ENCODE data around the gene VPS35L. TPM values are rescaled to one million over a fixed set of nuclear protein-coding genes. Genes with fewer than 3 reads are reported as not detected.

The VPS35L gene
- total RNA-seq, 1 donor from 2014 or later, result 62.8 TPM

- no peak for TF ChIP-seq CTCF (IDR thresholded peaks at IDR 0.05; ENCODE audit: insufficient read depth, low read length, poor library complexity, severe bottlenecking)
- Histone ChIP-seq H3K27me3 (ENCODE audit: control insufficient read depth, insufficient read depth, low read length) (no peaks in the 10 kb centered on the region), H3K36me3 (ENCODE audit: control insufficient read depth, insufficient read depth, low read length) (no peaks in the 10 kb centered on the region), H3K4me3 (ENCODE audit: low read depth, low read length) (no peak overlapping the region)
- DNase-seq (ENCODE audit: low read depth), result no peak
These were observed 128.1 kb downstream of the VPS35L start for GRCh38 chr16:19683453-19684236.

- no peak for DNase-seq (ENCODE audit: low read depth)
- TF ChIP-seq CTCF (IDR thresholded peaks at IDR 0.05; ENCODE audit: insufficient read depth, low read length, poor library complexity, severe bottlenecking), result no peak
- Histone ChIP-seq H3K4me3 (ENCODE audit: low read depth, low read length) (no peak overlapping the region), H3K27me3 (ENCODE audit: control insufficient read depth, insufficient read depth, low read length) (no peaks in the 10 kb centered on the region), H3K36me3 (ENCODE audit: control insufficient read depth, insufficient read depth, low read length) (no peaks in the 10 kb centered on the region)
These were observed 129.7 kb downstream of the VPS35L start for GRCh38 chr16:19685176-19685575.

- no peak for DNase-seq (ENCODE audit: low read depth)
- no peak overlapping the region for H3K4me3 ChIP-seq (ENCODE audit: low read depth, low read length)
- H3K36me3 ChIP-seq (ENCODE audit: control insufficient read depth, insufficient read depth, low read length), result no peaks in the 10 kb centered on the region
- no peak for TF ChIP-seq CTCF (IDR thresholded peaks at IDR 0.05; ENCODE audit: insufficient read depth, low read length, poor library complexity, severe bottlenecking)
- H3K27me3 ChIP-seq (ENCODE audit: control insufficient read depth, insufficient read depth, low read length), result no peaks in the 10 kb centered on the region
These were observed 131.8 kb downstream of the VPS35L start for GRCh38 chr16:19687279-19687678.

- Histone ChIP-seq H3K27me3 (ENCODE audit: control insufficient read depth, insufficient read depth, low read length) (no peaks in the 10 kb centered on the region), H3K36me3 (ENCODE audit: control insufficient read depth, insufficient read depth, low read length) (no peaks in the 10 kb centered on the region), H3K4me3 (ENCODE audit: low read depth, low read length) (no peak overlapping the region)
- no peak for DNase-seq (ENCODE audit: low read depth)
- no peak for TF ChIP-seq CTCF (IDR thresholded peaks at IDR 0.05; ENCODE audit: insufficient read depth, low read length, poor library complexity, severe bottlenecking)
These were observed 133.0 kb downstream of the VPS35L start for GRCh38 chr16:19688396-19689024.

- no peak for TF ChIP-seq CTCF (IDR thresholded peaks at IDR 0.05; ENCODE audit: insufficient read depth, low read length, poor library complexity, severe bottlenecking)
- Histone ChIP-seq H3K36me3 (ENCODE audit: control insufficient read depth, insufficient read depth, low read length) (no peaks in the 10 kb centered on the region), H3K4me3 (ENCODE audit: low read depth, low read length) (no peak overlapping the region), H3K27me3 (ENCODE audit: control insufficient read depth, insufficient read depth, low read length) (no peaks in the 10 kb centered on the region)
- no peak for DNase-seq (ENCODE audit: low read depth)
These were observed 133.8 kb downstream of the VPS35L start for GRCh38 chr16:19689342-19689741.

Measured in kidney epithelial cell (primary cell).